GM18861 (cell line): ENCODE data around the gene NHLRC1.
"Not testable (repeated sequence)": the region's sequence is repeated elsewhere in the genome, so short reads cannot be mapped to it uniquely, and the experiment has no call there.

Experiments
- ATAC-seq: cut with Tn5 transposase; IDR thresholded peaks from one replicate; pipeline ENCODE4 v1.9.1; 2021; ENCODE audit not compliant: unreplicated experiment

The NHLRC1 gene

GRCh38 chr6:18122128-18123093 is at the start of gene NHLRC1:
Gene NHLRC1, minus strand, starts transcription at chr6:18122677. Its CDS starts 71 bp downstream, at chr6:18122606.
- ATAC-seq: peak; percentile 98

GRCh38 chr6:18171871-18172270 is 49.4 kb upstream of the NHLRC1 start:
- ATAC-seq: no peak

GRCh38 chr6:18168264-18168663 is 45.8 kb upstream of the NHLRC1 start:
- ATAC-seq: no peak

GRCh38 chr6:18166312-18167036 is 44.0 kb upstream of the NHLRC1 start:
- ATAC-seq: no peak

GRCh38 chr6:18165751-18166150 is 43.3 kb upstream of the NHLRC1 start:
- no peak for ATAC-seq

- no peak for ATAC-seq
Measured at GRCh38 chr6:18162401-18162800, 39.9 kb upstream of the NHLRC1 start.

GRCh38 chr6:18161431-18161830 is 39.0 kb upstream of the NHLRC1 start:
- ATAC-seq: no peak

- no peak for ATAC-seq
Measured at GRCh38 chr6:18160911-18161310, 38.4 kb upstream of the NHLRC1 start.

GRCh38 chr6:18155864-18156421 is 33.5 kb upstream of the NHLRC1 start:
- peak; percentile 35 for ATAC-seq

GRCh38 chr6:18155150-18155863 is 32.8 kb upstream of the NHLRC1 start, which contains the start of gene KDM1B:
Gene KDM1B, plus strand, starts transcription at chr6:18155422. Its CDS starts 4,474 bp downstream, at chr6:18159896.
- ATAC-seq: peak; percentile 83

GRCh38 chr6:18154507-18155149 is 32.2 kb upstream of the NHLRC1 start, which contains the start of gene TPMT:
Gene TPMT, minus strand, starts transcription at chr6:18155077. Its CDS starts 5,950 bp downstream, at chr6:18149127.
- peak; percentile 43 for ATAC-seq

GRCh38 chr6:18153311-18153703 is 30.8 kb upstream of the NHLRC1 start:
- ATAC-seq: no peak

GRCh38 chr6:18151801-18152200 is 29.3 kb upstream of the NHLRC1 start:
- ATAC-seq: no peak

GRCh38 chr6:18151391-18151790 is 28.9 kb upstream of the NHLRC1 start:
- ATAC-seq: not testable (repeated sequence)

- no peak for ATAC-seq
Measured at GRCh38 chr6:18148304-18149025, 26.0 kb upstream of the NHLRC1 start.

GRCh38 chr6:18147616-18148015 is 25.1 kb upstream of the NHLRC1 start:
- ATAC-seq: no peak

GRCh38 chr6:18147160-18147559 is 24.7 kb upstream of the NHLRC1 start:
- no peak for ATAC-seq

- ATAC-seq: no peak
Measured at GRCh38 chr6:18142591-18142861, 20.0 kb upstream of the NHLRC1 start.

- no peak for ATAC-seq
Measured at GRCh38 chr6:18141805-18142590, 19.5 kb upstream of the NHLRC1 start.
